ENCODE results near the gene SCIN.
"Not testable (repeated sequence)": the region's sequence is repeated elsewhere in the genome, so short reads cannot be mapped to it uniquely, and the experiment has no call there.

The SCIN gene

GRCh38 chr7:12570534-12571461, at the start of gene SCIN:
Gene SCIN (plus strand): TSS chr7:12570720. CDS start chr7:12570787, 67 bp downstream.
- Histone ChIP-seq H3K4me3 (IDR thresholded peaks at IDR 0.05; ENCODE audit: insufficient read depth, low read depth, low read length) (no peak within 1 kb of the TSS), H3K4me1 (ENCODE audit: low read depth, poor library complexity, severe bottlenecking) (peaks cover 38% of the 10 kb centered on the region), H3K36me3 (ENCODE audit: insufficient read depth) (no peaks in the 10 kb centered on the region), H3K4me2 (peak within 1 kb of the TSS; percentile 92), H4K20me1 (ENCODE audit: insufficient read depth) (no peaks in the 10 kb centered on the region), H2AFZ (ENCODE audit: low read depth) (peak within 1 kb of the TSS; percentile 72), H3K79me2 (ENCODE audit: insufficient read depth, low read depth) (no peaks in the 10 kb centered on the region), H3K27me3 (ENCODE audit: insufficient read depth, low read depth) (no peaks in the 10 kb centered on the region), H3K27ac (0 out of 2 replicates have a peak within 1 kb of the TSS, but pooled peaks have one; percentile 4), H3K9ac (peak within 1 kb of the TSS; percentile 18; the same call in 1 of the 2 replicates)
- no peak for TF ChIP-seq CTCF (conservative IDR thresholded peaks at IDR 0.05; ENCODE audit: low read depth, low read length)

GRCh38 chr7:12524794-12525386, 45.6 kb upstream of the SCIN start:
- H2AFZ ChIP-seq (ENCODE audit: low read depth): peak overlapping the region; percentile 24; the same call in 1 of the 2 replicates
- 0 out of 2 replicates have a peak overlapping the region, but pooled peaks have one; percentile 8 for H3K4me2 ChIP-seq
- H4K20me1 ChIP-seq (ENCODE audit: insufficient read depth): no peaks in the 10 kb centered on the region
- no peak overlapping the region for H3K27ac ChIP-seq
- TF ChIP-seq CTCF (conservative IDR thresholded peaks at IDR 0.05; ENCODE audit: low read depth, low read length): peak; percentile 60
- no peaks in the 10 kb centered on the region for H3K79me2 ChIP-seq (ENCODE audit: insufficient read depth, low read depth)
- no peak overlapping the region for H3K4me3 ChIP-seq (IDR thresholded peaks at IDR 0.05; ENCODE audit: insufficient read depth, low read depth, low read length)
- H3K36me3 ChIP-seq (ENCODE audit: insufficient read depth): no peaks in the 10 kb centered on the region
- no peak overlapping the region for H3K9ac ChIP-seq
- no peaks in the 10 kb centered on the region for H3K4me1 ChIP-seq (ENCODE audit: low read depth, poor library complexity, severe bottlenecking)
- no peaks in the 10 kb centered on the region for H3K27me3 ChIP-seq (ENCODE audit: insufficient read depth, low read depth)

GRCh38 chr7:12526693-12527092, 43.8 kb upstream of the SCIN start:
- not testable (repeated sequence) for H3K79me2 ChIP-seq (ENCODE audit: insufficient read depth, low read depth); H4K20me1 ChIP-seq (ENCODE audit: insufficient read depth); H3K4me3 ChIP-seq (IDR thresholded peaks at IDR 0.05; ENCODE audit: insufficient read depth, low read depth, low read length); H3K36me3 ChIP-seq (ENCODE audit: insufficient read depth); H3K27ac ChIP-seq; H3K4me2 ChIP-seq; H3K27me3 ChIP-seq (ENCODE audit: insufficient read depth, low read depth); H3K9ac ChIP-seq; H2AFZ ChIP-seq (ENCODE audit: low read depth); H3K4me1 ChIP-seq (ENCODE audit: low read depth, poor library complexity, severe bottlenecking)

- H3K4me1 ChIP-seq (ENCODE audit: low read depth, poor library complexity, severe bottlenecking): not testable (repeated sequence)
Observed at GRCh38 chr7:12527670-12528069, 42.9 kb upstream of the SCIN start.

GRCh38 chr7:12529971-12530710, 40.4 kb upstream of the SCIN start:
- Histone ChIP-seq H4K20me1 (ENCODE audit: insufficient read depth) (no peaks in the 10 kb centered on the region), H3K9ac (no peak overlapping the region), H3K27me3 (ENCODE audit: insufficient read depth, low read depth) (no peaks in the 10 kb centered on the region), H3K79me2 (ENCODE audit: insufficient read depth, low read depth) (no peaks in the 10 kb centered on the region), H3K27ac (no peak overlapping the region), H3K4me1 (ENCODE audit: low read depth, poor library complexity, severe bottlenecking) (no peaks in the 10 kb centered on the region), H2AFZ (ENCODE audit: low read depth) (no peak overlapping the region), H3K4me3 (IDR thresholded peaks at IDR 0.05; ENCODE audit: insufficient read depth, low read depth, low read length) (no peak overlapping the region), H3K36me3 (ENCODE audit: insufficient read depth) (no peaks in the 10 kb centered on the region), H3K4me2 (no peak overlapping the region)
- TF ChIP-seq CTCF (conservative IDR thresholded peaks at IDR 0.05; ENCODE audit: low read depth, low read length): no peak

More at GRCh38 chr7:12527670-12528069, 42.9 kb upstream of the SCIN start:
- H3K36me3 ChIP-seq (ENCODE audit: insufficient read depth); H3K4me2 ChIP-seq; H3K79me2 ChIP-seq (ENCODE audit: insufficient read depth, low read depth); H3K27me3 ChIP-seq (ENCODE audit: insufficient read depth, low read depth); H4K20me1 ChIP-seq (ENCODE audit: insufficient read depth); H3K9ac ChIP-seq; H3K27ac ChIP-seq; H3K4me3 ChIP-seq (IDR thresholded peaks at IDR 0.05; ENCODE audit: insufficient read depth, low read depth, low read length); H2AFZ ChIP-seq (ENCODE audit: low read depth): not testable (repeated sequence)
